Activated effector memory CD4-positive, alpha-beta T cell treated with anti-CD3 and anti-CD28 coated beads, Interleukin-2, amount 50 U/mL, for 16 hours (primary cell): ENCODE results near the gene DOHH.
"Not testable (repeated sequence)": the region's sequence is repeated elsewhere in the genome, so short reads cannot be mapped to it uniquely, and the experiment has no call there.

Source experiments
- DNase-seq: peaks from one replicate; pipeline ENCODE4 v3.0.0-alpha.2; 2020

Gene DOHH

DNA sequence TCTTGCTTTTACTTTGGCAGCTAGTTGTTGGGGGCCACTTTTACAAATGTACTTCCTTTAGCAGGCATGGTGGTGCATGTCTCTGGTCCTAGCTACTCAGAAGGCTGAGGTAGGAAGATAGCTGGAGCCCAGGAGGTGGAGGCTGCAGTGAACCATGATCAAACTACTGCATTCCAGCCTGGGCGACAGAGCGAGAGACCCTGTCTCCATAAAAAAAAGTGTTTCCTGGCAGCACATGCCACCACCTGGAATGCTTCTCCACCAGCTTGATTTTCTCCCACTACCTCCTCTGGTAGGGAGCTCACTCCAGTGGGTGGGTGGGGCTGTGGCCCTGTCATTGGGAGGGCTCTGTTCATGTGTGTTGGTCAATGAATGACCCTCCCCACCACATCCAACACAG, 18.2 kb upstream of the DOHH start:
- DNase-seq = no peak

DNA sequence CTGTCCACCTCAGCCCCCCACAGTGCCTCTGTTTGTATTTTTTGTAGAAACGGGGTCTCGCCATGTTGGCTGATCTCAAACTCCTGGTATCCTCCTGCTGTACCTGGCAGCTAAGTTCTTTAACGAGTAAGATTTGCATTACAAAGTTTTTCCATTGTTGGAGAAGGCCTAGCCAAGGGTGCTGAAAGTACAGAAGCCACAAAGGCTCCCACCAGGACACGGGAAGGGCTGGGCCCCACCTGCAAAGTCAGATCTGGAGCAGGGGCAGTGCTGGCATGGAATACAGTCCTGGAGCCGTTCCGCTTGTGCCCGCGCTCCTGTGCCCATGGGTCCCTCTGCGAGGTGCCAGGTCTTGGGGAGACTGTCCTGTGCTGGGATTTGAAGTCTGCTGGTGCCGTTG, 17.8 kb upstream of the DOHH start:
- DNase-seq = no peak

- no peak for DNase-seq
Measured at GRCh38 chr19:3517638-3518037, 17.2 kb upstream of the DOHH start.

DNA sequence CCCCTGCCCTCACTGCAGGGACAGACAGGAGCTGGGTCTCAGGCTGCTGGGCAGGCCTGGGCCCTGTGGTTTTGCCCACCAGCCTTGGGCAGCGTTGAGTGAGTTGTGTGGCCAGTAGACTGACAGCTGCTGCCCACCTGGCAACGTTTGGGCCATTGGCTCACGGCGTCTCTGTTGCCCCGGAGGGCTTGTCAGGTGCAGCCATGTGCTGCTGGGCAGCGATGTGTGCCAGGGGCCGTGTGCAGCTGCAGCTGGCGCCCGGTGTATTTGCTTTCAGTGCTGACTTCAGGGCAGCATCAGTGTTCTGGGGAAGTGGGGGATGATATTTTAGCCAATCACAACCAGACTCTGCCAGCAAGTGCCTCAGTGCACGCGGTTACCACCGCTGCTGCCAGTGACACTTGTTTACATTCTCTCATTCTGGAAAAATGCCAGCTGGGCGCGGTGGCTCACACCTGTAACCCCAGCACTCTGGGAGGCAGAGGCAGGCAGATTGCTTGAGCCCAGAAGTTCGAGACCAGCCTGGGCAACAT, 16.3 kb upstream of the DOHH start:
- DNase-seq = peak; percentile 71

GRCh38 chr19:3515891-3516422, 15.5 kb upstream of the DOHH start:
- DNase-seq = no peak

- DNase-seq = no peak
Measured at GRCh38 chr19:3514930-3515329, 14.5 kb upstream of the DOHH start.

GRCh38 chr19:3513229-3514140, 13.0 kb upstream of the DOHH start:
- no peak for DNase-seq

- DNase-seq = no peak
Measured at GRCh38 chr19:3512562-3513228, 12.2 kb upstream of the DOHH start.

GRCh38 chr19:3511506-3512251, 11.2 kb upstream of the DOHH start:
- DNase-seq = no peak

GRCh38 chr19:3510727-3511126, 10.3 kb upstream of the DOHH start:
- DNase-seq = no peak

- DNase-seq = peak; percentile 70
Measured at GRCh38 chr19:3509566-3509989, 9.1 kb upstream of the DOHH start.

DNA sequence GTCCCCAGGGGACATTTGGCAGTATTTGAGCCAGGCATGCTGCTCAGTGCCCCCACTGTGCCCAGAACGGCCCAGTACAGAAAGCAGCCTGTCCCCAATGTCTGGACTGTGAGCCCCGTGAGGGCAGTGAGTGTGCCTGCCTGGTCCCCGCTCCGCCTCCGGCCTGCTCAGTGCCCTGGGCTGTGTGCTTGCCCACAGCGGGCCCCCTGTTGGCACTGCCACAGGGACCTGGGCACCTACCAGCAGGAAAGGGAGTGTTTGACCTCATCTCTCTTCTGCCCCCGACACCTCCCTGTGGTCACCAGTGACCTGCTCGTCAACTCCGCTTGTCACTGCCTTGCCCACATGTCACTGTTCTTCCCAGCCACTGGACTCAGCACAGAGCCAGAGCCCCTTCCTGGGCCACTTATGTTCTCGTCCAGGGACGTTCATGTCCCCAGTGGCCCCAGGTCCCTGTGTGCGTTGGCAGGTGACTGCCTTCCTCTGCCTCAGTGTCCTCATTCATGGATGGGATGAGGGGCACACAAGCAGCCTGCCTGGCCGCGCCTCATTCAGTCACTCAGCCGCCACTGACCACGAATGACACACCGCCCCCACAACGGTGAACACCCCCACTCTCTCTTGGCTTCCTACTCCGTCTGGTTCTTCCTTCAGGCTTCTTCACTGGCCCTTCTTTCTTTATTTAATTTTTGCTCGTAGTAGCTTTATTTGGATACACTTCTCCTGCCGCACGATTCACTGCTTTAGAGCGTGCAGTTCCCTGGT, 8.5 kb upstream of the DOHH start:
- DNase-seq = no peak

DNA sequence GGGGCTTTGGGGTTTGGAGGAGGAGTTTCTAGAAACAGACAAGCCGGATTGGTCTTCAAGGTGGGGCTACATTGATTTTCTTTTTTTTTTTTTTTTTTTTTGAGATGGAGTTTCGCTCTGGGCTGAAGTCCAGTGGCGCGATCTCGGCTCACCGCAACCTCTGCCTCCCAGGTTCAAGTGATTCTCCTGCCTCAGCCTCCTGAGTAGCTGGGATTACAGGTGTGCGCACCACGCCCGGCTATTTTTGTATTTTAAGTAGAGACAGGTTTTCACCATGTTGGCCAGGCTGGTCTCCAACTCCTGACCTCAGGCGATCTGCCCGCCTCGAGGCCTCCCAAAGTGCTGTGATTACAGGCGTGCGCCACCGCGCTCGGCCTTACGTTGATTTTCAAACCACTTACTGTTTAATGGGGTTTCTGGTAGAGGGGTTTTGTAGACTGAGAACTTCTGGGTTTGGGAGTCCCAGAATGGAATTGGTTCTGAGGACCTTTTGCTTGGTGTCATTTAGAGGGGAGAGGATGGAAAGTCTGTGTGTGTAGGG, 7.7 kb upstream of the DOHH start:
- not testable (repeated sequence) for DNase-seq

- DNase-seq = peak; percentile 81
Measured at GRCh38 chr19:3507371-3508120, 7.1 kb upstream of the DOHH start.

- peak; percentile 75 for DNase-seq
Measured at GRCh38 chr19:3506384-3507340, 6.2 kb upstream of the DOHH start.

GRCh38 chr19:3505598-3506383, 5.3 kb upstream of the DOHH start, which contains the start of gene FZR1:
Gene FZR1, plus strand, starts transcription at chr19:3506311. Its CDS starts 16,679 bp downstream, at chr19:3522990.
- peak; percentile 100 for DNase-seq

- DNase-seq = no peak
Measured at GRCh38 chr19:3504735-3505134, 4.3 kb upstream of the DOHH start.

DNA sequence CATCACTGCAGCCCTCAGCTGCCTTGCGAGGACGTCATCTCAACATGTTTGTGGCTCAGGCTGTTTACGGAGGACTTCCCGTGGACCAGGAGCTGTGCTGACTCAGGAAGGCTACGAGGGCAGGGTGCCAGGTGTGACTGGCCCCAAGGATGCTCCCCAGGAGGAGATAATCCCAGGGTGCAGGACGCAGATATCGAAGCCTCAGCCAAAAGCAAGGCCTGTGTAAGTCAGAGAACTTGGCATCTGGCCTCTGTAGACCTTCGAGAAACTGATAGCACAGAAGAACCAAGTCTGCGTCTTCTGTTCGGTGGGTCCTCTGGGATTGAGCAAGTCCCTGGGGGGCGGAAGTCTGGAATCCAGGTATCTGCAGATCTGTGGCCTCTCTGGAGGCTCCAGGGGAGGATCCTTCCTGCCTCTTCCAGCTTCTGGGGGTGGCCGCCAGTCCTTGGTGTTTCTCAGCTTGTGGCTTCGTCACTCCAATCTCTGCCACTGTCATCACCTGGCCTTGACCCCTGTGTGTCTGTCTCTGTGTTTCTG, 2.6 kb upstream of the DOHH start:
- no peak for DNase-seq

- DNase-seq = no peak
Measured at GRCh38 chr19:3501780-3502179, 1.3 kb upstream of the DOHH start.
